Peyer's patch (tissue), 4 donors: ENCODE data around the gene SMTN. TPM values are rescaled to one million over a fixed set of nuclear protein-coding genes. Genes with fewer than 3 reads are reported as not detected.
"Not testable (repeated sequence)": the region's sequence is repeated elsewhere in the genome, so short reads cannot be mapped to it uniquely, and the experiment has no call there.

Source experiments
- DNase-seq, 3 donors: peaks; one replicate each; pipeline ENCODE4 v3.0.0-alpha.2; 2017 to 2019
- H3K27ac ChIP-seq, 4 donors: fragments of 200-600 bp; sonication (generic); one replicate each; pipeline ENCODE4 v1.5.1; 2016 to 2019
- H3K27me3 ChIP-seq, 2 donors: fragments of 200-600 bp; sonication (generic); one replicate each; pipeline ENCODE4 v1.5.1; 2019
- H3K36me3 ChIP-seq, 3 donors: fragments of 200-600 bp; sonication (generic); one replicate each; pipeline ENCODE4 v1.5.1; 2016 to 2019
- H3K4me1 ChIP-seq, 4 donors: fragments of 200-600 bp; sonication (generic); one replicate each; pipeline ENCODE4 v1.5.1; 2016 to 2019
- H3K4me3 ChIP-seq, 4 donors: fragments of 200-600 bp; sonication (generic); 1 replicate in 3 of 4; 2 replicates in 1 of 4; pipeline ENCODE4 v1.5.1; 2016 to 2019; ENCODE audit warnings: mild to moderate bottlenecking in 1 of 4
- H3K9me3 ChIP-seq, 4 donors: fragments of 200-600 bp; sonication (generic); one replicate each; pipeline ENCODE4 v1.5.1; 2016 to 2019; ENCODE audit warnings: mild to moderate bottlenecking in 1 of 4
- CTCF ChIP-seq, 6 experiments: fragments of 450-650 bp in 4 of 6; fragments of 200-600 bp in 2 of 6; sonication (generic) in 1 of 6; IDR thresholded peaks; one replicate each; pipeline ENCODE4 v1.5.1; 2017 to 2019; ENCODE audit warnings: antibody characterized with exemption in 6 of 6, mild to moderate bottlenecking in 3 of 6, moderate library complexity in 1 of 6
- POLR2A ChIP-seq, 2 donors: fragments of 450-650 bp; IDR thresholded peaks; one replicate each; pipeline ENCODE4 v1.5.1; 2017; ENCODE audit warnings: antibody characterized with exemption in 2 of 2, mild to moderate bottlenecking in 2 of 2, moderate library complexity in 2 of 2
- total RNA-seq, 4 donors: library from RNA; depleted of rRNA; stranded (reverse); fragments of >200 nt; gene quantifications; one replicate each; pipeline ENCODE4 v1.1.0, GENCODE V29; 2016

Gene SMTN
- total RNA-seq, 4 donors from 2014 or later = 23.1 to 124 (median 75.9) TPM

- peak within 1 kb of the TSS; percentile 65 to 80 (median 70) for H3K4me3 ChIP-seq
- peaks cover 0 to 15% (median 0%) of the 10 kb centered on the region in 3 donors for H3K36me3 ChIP-seq
- peak; percentile 87 to 98 (median 97) for DNase-seq
- H3K27ac ChIP-seq = peak within 1 kb of the TSS; percentile 87 to 92 (median 88)
- TF ChIP-seq POLR2A (IDR thresholded peaks at IDR 0.05) (peak in 1 of 2 donors; percentile 36), CTCF (IDR thresholded peaks at IDR 0.05) (peak; percentile 54 to 98 (median 88))
- H3K4me1 ChIP-seq = peaks cover 0 to 13% (median 0%) of the 10 kb centered on the region in 4 donors
- no peaks in the 10 kb centered on the region for H3K27me3 ChIP-seq
- H3K9me3 ChIP-seq = peaks cover 0 to under 1% (median 0%) of the 10 kb centered on the region in 4 donors
Observed at GRCh38 chr22:31107178-31107893, 26.2 kb downstream of the SMTN start, which contains the start of gene SELENOM. TSS of gene SELENOM (minus strand) at chr22:31107568. CDS start at chr22:31107505, 63 bp downstream.

- peaks cover 0 to 11% (median 0%) of the 10 kb centered on the region in 4 donors for H3K4me1 ChIP-seq
Observed at GRCh38 chr22:31107894-31108218, 26.7 kb downstream of the SMTN start.

GRCh38 chr22:31112547-31113091 lies 31.5 kb downstream of the SMTN start:
- not testable (repeated sequence) for H3K36me3 ChIP-seq, H3K27me3 ChIP-seq, H3K4me3 ChIP-seq, H3K4me1 ChIP-seq, H3K27ac ChIP-seq, H3K9me3 ChIP-seq, DNase-seq

More at GRCh38 chr22:31107894-31108218, 26.7 kb downstream of the SMTN start:
- peak overlapping the region; percentile 65 to 80 (median 70) for H3K4me3 ChIP-seq
- H3K27ac ChIP-seq = peak overlapping the region; percentile 43 to 87 (median 72)
- H3K36me3 ChIP-seq = peaks cover 0 to 15% (median 0%) of the 10 kb centered on the region in 3 donors
- no peaks in the 10 kb centered on the region for H3K27me3 ChIP-seq
- TF ChIP-seq POLR2A (IDR thresholded peaks at IDR 0.05) (no peak), CTCF (IDR thresholded peaks at IDR 0.05) (peak in 1 of 6 experiments; percentile 0)
- DNase-seq = no peak
- H3K9me3 ChIP-seq = peaks cover 0 to 6% (median 0%) of the 10 kb centered on the region in 4 donors

DNA sequence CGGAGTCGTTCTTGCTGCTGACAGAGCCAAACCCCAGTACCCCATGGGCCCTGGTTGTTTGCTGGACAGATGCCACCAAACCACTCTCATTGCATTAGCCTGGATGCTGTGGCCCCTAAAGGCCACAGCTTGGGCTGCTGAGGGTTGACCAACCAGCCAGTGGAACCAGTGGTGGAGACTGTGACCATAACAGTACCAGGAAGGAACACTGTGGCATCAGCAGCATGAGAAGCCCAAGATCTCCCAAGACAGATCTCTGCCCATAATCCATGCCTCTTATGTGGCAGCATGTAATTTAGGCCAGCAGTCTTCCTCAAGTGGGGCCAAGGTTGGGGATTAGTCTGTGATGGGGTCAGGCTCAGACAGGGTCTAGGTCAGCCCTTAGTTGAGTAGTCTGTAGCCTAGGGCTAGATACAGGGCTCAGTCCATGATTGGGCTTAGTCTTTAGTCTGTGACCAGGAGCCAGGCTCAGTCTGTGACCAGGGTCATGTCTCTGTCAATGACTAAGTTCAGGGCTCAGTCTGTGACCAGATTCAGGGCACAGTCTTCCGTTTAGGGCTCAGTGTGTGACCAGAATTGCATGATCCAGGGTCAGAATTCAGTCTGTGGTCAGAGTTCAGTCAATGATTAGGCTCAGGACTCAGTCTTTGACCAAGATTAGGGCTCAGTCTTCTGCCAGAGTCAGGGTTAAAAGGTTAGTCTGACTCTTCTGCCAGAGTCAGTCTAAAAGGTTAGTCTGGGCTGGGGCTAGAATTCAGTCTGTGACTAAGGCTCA lies 37.1 kb downstream of the SMTN start:
- no peak for TF ChIP-seq CTCF (IDR thresholded peaks at IDR 0.05)
- TF ChIP-seq POLR2A (IDR thresholded peaks at IDR 0.05) = no peak
- Histone ChIP-seq H3K9me3 (no peaks in the 10 kb centered on the region), H3K27me3 (no peaks in the 10 kb centered on the region), H3K4me3 (no peak overlapping the region), H3K4me1 (peaks cover 0 to 14% (median 7%) of the 10 kb centered on the region in 4 donors), H3K36me3 (no peaks in the 10 kb centered on the region), H3K27ac (peak overlapping the region in 2 of 4 donors; percentile 65 to 84)
- peak in 1 of 3 donors; percentile 63 for DNase-seq

- Histone ChIP-seq H3K36me3 (no peaks in the 10 kb centered on the region), H3K27ac (peak overlapping the region in 2 of 4 donors; percentile 41 to 84), H3K4me3 (no peak overlapping the region), H3K4me1 (peaks cover 0 to 14% (median 7%) of the 10 kb centered on the region in 4 donors), H3K9me3 (no peaks in the 10 kb centered on the region), H3K27me3 (no peaks in the 10 kb centered on the region)
- no peak for DNase-seq
- no peak for TF ChIP-seq POLR2A (IDR thresholded peaks at IDR 0.05)
- TF ChIP-seq CTCF (IDR thresholded peaks at IDR 0.05) = no peak
Observed at GRCh38 chr22:31119026-31119717, 38.1 kb downstream of the SMTN start.
